Measurements from ENCODE around the gene NOS1AP.
A peak's percentile ranks its signal among the peaks of the same experiment; 100 is the strongest.

Gene NOS1AP

DNA sequence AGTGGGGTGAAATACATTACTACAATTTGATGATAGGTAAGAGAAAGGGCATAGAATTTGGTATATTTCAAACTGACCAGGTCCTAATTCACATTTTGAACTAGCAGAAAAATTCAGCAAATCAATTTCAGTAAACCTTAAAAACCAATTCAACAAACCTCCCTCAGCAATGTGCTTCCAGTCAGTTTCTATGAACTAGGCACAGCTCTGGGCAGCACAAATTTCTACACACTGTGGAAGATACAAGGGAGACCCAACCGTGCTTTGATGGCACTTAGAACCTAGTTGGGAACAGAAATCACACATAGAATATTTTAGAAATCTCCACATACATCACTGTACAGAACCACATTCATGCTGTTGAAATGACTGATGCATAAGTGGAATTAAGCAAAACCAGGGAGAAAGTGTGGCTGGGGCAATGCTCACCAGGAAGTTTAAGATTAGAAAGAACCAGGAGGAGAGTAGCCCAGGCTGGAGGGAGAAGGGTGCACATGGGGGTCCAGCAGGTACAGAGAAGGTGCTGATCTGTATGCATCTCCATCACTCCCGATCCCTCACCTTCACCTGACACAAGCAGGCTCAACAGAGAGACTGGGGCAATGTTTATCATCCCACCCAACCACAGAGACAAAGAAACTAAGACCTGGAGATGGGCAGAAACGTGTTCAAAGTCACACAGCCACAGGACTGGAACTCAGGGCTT is 326.9 kb downstream of the NOS1AP start:
- peaks cover 3% of the 10 kb centered on the region for H3K27me3 ChIP-seq (ENCODE audit: insufficient read depth, low read depth, severe bottlenecking)
- no peak for DNase-seq
- no peak overlapping the region for H3K4me3 ChIP-seq (ENCODE audit: low read depth, low read length)
- H3K36me3 ChIP-seq: no peaks in the 10 kb centered on the region
- TF ChIP-seq, protein P1, sequence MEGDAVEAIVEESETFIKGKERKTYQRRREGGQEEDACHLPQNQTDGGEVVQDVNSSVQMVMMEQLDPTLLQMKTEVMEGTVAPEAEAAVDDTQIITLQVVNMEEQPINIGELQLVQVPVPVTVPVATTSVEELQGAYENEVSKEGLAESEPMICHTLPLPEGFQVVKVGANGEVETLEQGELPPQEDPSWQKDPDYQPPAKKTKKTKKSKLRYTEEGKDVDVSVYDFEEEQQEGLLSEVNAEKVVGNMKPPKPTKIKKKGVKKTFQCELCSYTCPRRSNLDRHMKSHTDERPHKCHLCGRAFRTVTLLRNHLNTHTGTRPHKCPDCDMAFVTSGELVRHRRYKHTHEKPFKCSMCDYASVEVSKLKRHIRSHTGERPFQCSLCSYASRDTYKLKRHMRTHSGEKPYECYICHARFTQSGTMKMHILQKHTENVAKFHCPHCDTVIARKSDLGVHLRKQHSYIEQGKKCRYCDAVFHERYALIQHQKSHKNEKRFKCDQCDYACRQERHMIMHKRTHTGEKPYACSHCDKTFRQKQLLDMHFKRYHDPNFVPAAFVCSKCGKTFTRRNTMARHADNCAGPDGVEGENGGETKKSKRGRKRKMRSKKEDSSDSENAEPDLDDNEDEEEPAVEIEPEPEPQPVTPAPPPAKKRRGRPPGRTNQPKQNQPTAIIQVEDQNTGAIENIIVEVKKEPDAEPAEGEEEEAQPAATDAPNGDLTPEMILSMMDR (IDR thresholded peaks at IDR 0.05; ENCODE audit: low read depth, low read length): no peak
- H3K27ac ChIP-seq: no peak overlapping the region
- no peaks in the 10 kb centered on the region for H3K9me3 ChIP-seq (ENCODE audit: severe bottlenecking)

DNA sequence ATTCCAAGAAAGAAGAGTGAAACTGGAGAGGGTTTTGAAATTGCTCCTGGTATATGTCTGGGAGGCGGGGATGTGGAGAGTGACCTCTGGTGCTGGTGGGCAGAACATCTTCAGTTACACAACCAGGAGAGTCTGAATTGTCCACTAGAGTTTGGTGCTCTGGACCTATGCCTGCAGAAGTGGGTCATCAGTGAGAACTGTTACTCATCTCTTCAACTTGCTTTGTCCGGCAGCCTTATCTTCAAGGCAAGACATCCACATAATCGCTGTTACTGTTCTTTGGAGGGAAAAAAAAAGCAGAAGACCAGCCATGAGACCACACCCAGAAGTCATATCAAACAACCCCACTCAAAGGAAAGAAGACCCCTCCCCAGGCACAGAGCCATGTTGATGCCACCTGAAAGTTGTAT is 327.6 kb downstream of the NOS1AP start:
- Histone ChIP-seq H3K4me3 (ENCODE audit: low read depth, low read length) (no peak overlapping the region), H3K9me3 (ENCODE audit: severe bottlenecking) (no peaks in the 10 kb centered on the region), H3K36me3 (no peaks in the 10 kb centered on the region), H3K27ac (no peak overlapping the region), H3K27me3 (ENCODE audit: insufficient read depth, low read depth, severe bottlenecking) (no peaks in the 10 kb centered on the region)
- TF ChIP-seq, protein P1 (IDR thresholded peaks at IDR 0.05; ENCODE audit: low read depth, low read length): peak; percentile 39; the same call in 1 of the 2 replicates
- DNase-seq: no peak

GRCh38 chr1:162397943-162398560 is 328.6 kb downstream of the NOS1AP start:
- H3K36me3 ChIP-seq: no peaks in the 10 kb centered on the region
- no peaks in the 10 kb centered on the region for H3K9me3 ChIP-seq (ENCODE audit: severe bottlenecking)
- no peak overlapping the region for H3K27ac ChIP-seq
- H3K4me3 ChIP-seq (ENCODE audit: low read depth, low read length): no peak overlapping the region
- TF ChIP-seq, protein P1 (IDR thresholded peaks at IDR 0.05; ENCODE audit: low read depth, low read length): no peak
- no peaks in the 10 kb centered on the region for H3K27me3 ChIP-seq (ENCODE audit: insufficient read depth, low read depth, severe bottlenecking)
- DNase-seq: no peak

DNA sequence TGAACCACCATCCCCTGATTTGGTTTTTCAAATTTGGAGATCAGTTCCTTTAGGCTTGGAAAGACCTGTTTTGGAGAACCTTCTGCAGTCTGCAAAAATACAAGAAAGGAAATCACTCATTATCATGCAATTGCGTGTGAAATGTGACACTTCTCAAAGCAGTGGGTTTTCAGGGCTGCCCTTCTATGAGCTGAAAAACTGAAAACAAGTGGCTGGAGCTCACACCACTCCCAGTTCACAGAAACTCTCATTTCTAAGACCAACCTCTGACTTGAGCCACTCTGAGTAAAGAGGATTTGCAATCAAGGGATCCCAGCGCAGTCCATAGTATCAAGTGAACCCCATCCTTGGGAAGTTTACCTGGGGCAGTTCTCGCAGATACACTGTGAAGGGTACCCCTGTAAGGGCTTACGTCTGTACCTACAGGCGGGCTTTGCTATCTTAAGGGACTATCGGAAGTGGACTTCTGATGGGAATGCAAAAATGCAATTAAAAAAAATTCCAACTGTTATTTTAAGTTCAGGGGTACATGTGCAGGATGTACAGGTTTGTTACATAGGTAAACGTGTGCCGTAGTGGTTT is 329.6 kb downstream of the NOS1AP start:
- DNase-seq: no peak
- H3K27ac ChIP-seq: no peak overlapping the region
- no peak overlapping the region for H3K4me3 ChIP-seq (ENCODE audit: low read depth, low read length)
- no peaks in the 10 kb centered on the region for H3K9me3 ChIP-seq (ENCODE audit: severe bottlenecking)
- no peaks in the 10 kb centered on the region for H3K27me3 ChIP-seq (ENCODE audit: insufficient read depth, low read depth, severe bottlenecking)
- TF ChIP-seq, protein P1 (IDR thresholded peaks at IDR 0.05; ENCODE audit: low read depth, low read length): no peak
- no peaks in the 10 kb centered on the region for H3K36me3 ChIP-seq

- no peak overlapping the region for H3K4me3 ChIP-seq (ENCODE audit: low read depth, low read length)
- no peaks in the 10 kb centered on the region for H3K36me3 ChIP-seq
- DNase-seq: no peak
- H3K27me3 ChIP-seq (ENCODE audit: insufficient read depth, low read depth, severe bottlenecking): no peaks in the 10 kb centered on the region
- TF ChIP-seq, protein P1 (IDR thresholded peaks at IDR 0.05; ENCODE audit: low read depth, low read length): no peak
- no peaks in the 10 kb centered on the region for H3K9me3 ChIP-seq (ENCODE audit: severe bottlenecking)
- no peak overlapping the region for H3K27ac ChIP-seq
Measured at GRCh38 chr1:162400790-162401355, 331.4 kb downstream of the NOS1AP start.
